ENCODE results near the gene PCID2. TPM values are rescaled to one million over a fixed set of nuclear protein-coding genes. Genes with fewer than 3 reads are reported as not detected.
"Not testable (repeated sequence)": the region's sequence is repeated elsewhere in the genome, so short reads cannot be mapped to it uniquely, and the experiment has no call there.

Gene PCID2
- total and polyA plus RNA-seq, 2 of the 13 experiments (the other 11 are each of a cell fraction or from before 2014, with no cell fraction given): 65.0 to 111 TPM

- no peaks in the 10 kb centered on the region; a peak in 1 of 5 replicates for H3K36me3 ChIP-seq (replicated peaks in 1 of 2; ENCODE audit: control insufficient read depth in 1 of 2, insufficient read depth in 2 of 2, low read length in 2 of 2)
- no peak for FAIRE-seq
Measured at GRCh38 chr13:113162783-113163685, 45.4 kb downstream of the PCID2 start.

DNA sequence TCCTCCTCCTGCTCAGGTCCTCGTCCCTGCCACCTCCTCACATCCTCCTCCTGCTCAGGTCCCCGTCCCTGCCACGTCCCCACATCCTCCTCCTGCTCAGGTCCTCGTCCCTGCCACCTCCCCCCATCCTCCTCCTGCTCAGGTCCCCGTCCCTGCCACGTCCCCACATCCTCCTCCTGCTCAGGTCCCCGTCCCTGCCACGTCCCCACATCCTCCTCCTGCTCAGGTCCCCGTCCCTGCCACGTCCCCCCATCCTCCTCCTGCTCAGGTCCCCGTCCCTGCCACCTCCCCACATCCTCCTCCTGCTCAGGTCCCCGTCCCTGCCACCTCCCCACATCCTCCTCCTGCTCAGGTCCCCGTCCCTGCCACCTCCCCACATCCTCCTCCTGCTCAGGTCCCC lies 46.5 kb downstream of the PCID2 start:
- H4K20me1 ChIP-seq (ENCODE audit: insufficient read depth, low read length); CTCF ChIA-PET (ENCODE audit: low intra/inter-chr PET ratio, low total read pairs); H3K27ac ChIP-seq (ENCODE audit: extremely low read length, insufficient read depth, low read length); intact Hi-C loops (cut with micrococcal nuclease; ENCODE audit: unreplicated experiment); H2AFZ ChIP-seq (ENCODE audit: low read length); H3K4me3 ChIP-seq (replicated peaks in 1 of 3; ENCODE audit: insufficient read depth in 1 of 3, low read depth in 2 of 3, low read length in 3 of 3); FAIRE-seq; H3K4me2 ChIP-seq (ENCODE audit: low read depth, low read length); in situ Hi-C loops (cut with HindIII; ENCODE audit: extremely low pct_ligation_motif_present, low pct_unique_long_range_greater_than_20kb); H3K9me3 ChIP-seq (ENCODE audit: low read length); H3K36me3 ChIP-seq (replicated peaks in 1 of 2; ENCODE audit: control insufficient read depth in 1 of 2, insufficient read depth in 2 of 2, low read length in 2 of 2); H3K27me3 ChIP-seq (ENCODE audit: control insufficient read depth in 1 of 2, insufficient read depth in 2 of 2, low read length in 2 of 2); H3K79me2 ChIP-seq (ENCODE audit: insufficient read depth, low read length); BruUV-seq (replicated peaks); DNase-seq (ENCODE audit: low spot score); ATAC-seq; POLR2A ChIA-PET; H3K9ac ChIP-seq (ENCODE audit: insufficient read depth, low read depth, low read length): not testable (repeated sequence)
- H3K4me1 ChIP-seq (ENCODE audit: insufficient read depth, low read length): peaks cover 34% of the 10 kb centered on the region
- 81% methylated on average over 6 of the region's 13 CpGs for WGBS (ENCODE audit: low lambda C conversion rate)

More at GRCh38 chr13:113162783-113163685, 45.4 kb downstream of the PCID2 start:
- BruUV-seq (replicated peaks): no TSS peak
- ChIA-PET CTCF (ENCODE audit: low intra/inter-chr PET ratio, low total read pairs) (no interaction called here), POLR2A (no interaction called here)
- intact Hi-C loops (cut with micrococcal nuclease; ENCODE audit: unreplicated experiment): no loop called here
- no peak for TF ChIP-seq ZSCAN29 (CRISPR knock-in tag; conservative IDR thresholded peaks at IDR 0.05)
- TF ChIP-seq ZKSCAN5 (CRISPR knock-in tag; IDR thresholded peaks at IDR 0.05): no peak
- TF ChIP-seq RBFOX2 (IDR thresholded peaks at IDR 0.05; ENCODE audit: low read depth, low read length): 0 out of 2 replicates have a peak, but pooled peaks have one; percentile 24
- no peak for TF ChIP-seq ZNF83 (CRISPR knock-in tag; IDR thresholded peaks at IDR 0.05; ENCODE audit: borderline replicate concordance)
- TF ChIP-seq BCL6 (CRISPR knock-in tag; IDR thresholded peaks at IDR 0.05): no peak
- no peak for TF ChIP-seq JDP2 (CRISPR knock-in tag; IDR thresholded peaks at IDR 0.05; ENCODE audit: borderline replicate concordance)
- peak; percentile 63 for TF ChIP-seq AGO2 (optimal IDR thresholded peaks at IDR 0.05; ENCODE audit: low read depth, low read length)
- H3K4me1 ChIP-seq (ENCODE audit: insufficient read depth, low read length): peaks cover 23% of the 10 kb centered on the region
- H3K9ac ChIP-seq (ENCODE audit: insufficient read depth, low read depth, low read length): no peak overlapping the region
- no peaks in the 10 kb centered on the region for H3K9me3 ChIP-seq (ENCODE audit: low read length)
- H3K27me3 ChIP-seq (ENCODE audit: control insufficient read depth in 1 of 2, insufficient read depth in 2 of 2, low read length in 2 of 2): no peaks in the 10 kb centered on the region
- H3K79me2 ChIP-seq (ENCODE audit: insufficient read depth, low read length): no peaks in the 10 kb centered on the region
- H3K4me2 ChIP-seq (ENCODE audit: low read depth, low read length): no peak overlapping the region
- no peak for ATAC-seq
- WGBS (ENCODE audit: low lambda C conversion rate): 82% methylated on average over 25 of the region's 25 CpGs
- H4K20me1 ChIP-seq (ENCODE audit: insufficient read depth, low read length): no peaks in the 10 kb centered on the region
- in situ Hi-C loops (cut with HindIII; ENCODE audit: extremely low pct_ligation_motif_present, low pct_unique_long_range_greater_than_20kb): no loop called here
- no peak overlapping the region for H3K27ac ChIP-seq (ENCODE audit: extremely low read length, insufficient read depth, low read length)
- no peak overlapping the region for H3K4me3 ChIP-seq (replicated peaks in 1 of 3; ENCODE audit: insufficient read depth in 1 of 3, low read depth in 2 of 3, low read length in 3 of 3)
- no peak for DNase-seq (ENCODE audit: low spot score)
- no peak overlapping the region for H2AFZ ChIP-seq (ENCODE audit: low read length)

Measured in HepG2 (cell line).